Dendritic cell treated with granulocyte-macrophage colony-stimulating factor and Interleukin-4, amounts not matched to agents 40 ng/mL and 50 ng/mL, for 4 days (primary cell): ENCODE measurements around the gene TPSG1.
A peak's percentile ranks its signal among the peaks of the same experiment; 100 is the strongest.
"Not testable (repeated sequence)": the region's sequence is repeated elsewhere in the genome, so short reads cannot be mapped to it uniquely, and the experiment has no call there.

Source experiments
- H3K27ac Mint-ChIP-seq: one replicate; pipeline ENCODE4 v1.8.0; 2022; ENCODE audit warnings: mild to moderate bottlenecking, mixed read lengths
- H3K27me3 Mint-ChIP-seq: one replicate; pipeline ENCODE4 v1.8.0; 2022; ENCODE audit warnings: mild to moderate bottlenecking, mixed read lengths
- H3K36me3 Mint-ChIP-seq: one replicate; pipeline ENCODE4 v1.8.0; 2022; ENCODE audit warnings: low read depth, mixed read lengths
- H3K4me1 Mint-ChIP-seq: one replicate; pipeline ENCODE4 v1.8.0; 2022; ENCODE audit warnings: low read depth, mixed read lengths
- H3K4me3 Mint-ChIP-seq: one replicate; pipeline ENCODE4 v1.8.0; 2022; ENCODE audit warnings: mild to moderate bottlenecking, moderate library complexity, mixed read lengths
- H3K9me3 Mint-ChIP-seq: one replicate; pipeline ENCODE4 v1.8.0; 2022; ENCODE audit warnings: mixed read lengths
- intact Hi-C: fragments of 100-400 bp; cut with micrococcal nuclease; formaldehyde crosslinking; loops from one replicate; pipeline ENCODE4 v1.15.0; 2022

Gene TPSG1

DNA sequence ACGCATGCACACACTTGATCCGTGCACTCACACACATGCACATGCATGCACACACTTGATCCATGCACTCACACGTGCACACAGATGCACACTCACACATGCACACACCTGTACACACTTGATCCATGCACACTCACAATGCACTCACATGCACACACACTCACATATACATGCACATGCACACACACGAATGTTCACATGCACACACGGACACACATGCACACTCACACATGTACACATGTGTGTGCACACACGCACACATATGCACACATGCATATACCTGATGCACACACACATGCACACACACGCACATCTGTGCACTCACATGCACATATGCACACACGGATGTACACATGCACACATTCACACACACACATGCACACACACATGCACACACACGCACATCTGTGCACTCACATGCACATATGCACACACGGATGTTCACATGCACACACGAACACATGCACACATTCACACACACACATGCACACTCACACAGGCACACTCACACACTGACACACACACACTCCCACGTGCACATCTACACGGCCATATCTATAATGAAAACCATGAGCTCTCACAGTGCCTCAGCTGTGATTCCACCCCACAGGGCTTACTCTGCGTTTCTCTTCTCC lies 23.0 kb upstream of the TPSG1 start:
- intact Hi-C loops, H3K27ac Mint-ChIP-seq, H3K36me3 Mint-ChIP-seq, H3K27me3 Mint-ChIP-seq, H3K4me3 Mint-ChIP-seq, H3K9me3 Mint-ChIP-seq: not testable (repeated sequence)
- H3K4me1 Mint-ChIP-seq: peaks cover 25% of the 10 kb centered on the region

DNA sequence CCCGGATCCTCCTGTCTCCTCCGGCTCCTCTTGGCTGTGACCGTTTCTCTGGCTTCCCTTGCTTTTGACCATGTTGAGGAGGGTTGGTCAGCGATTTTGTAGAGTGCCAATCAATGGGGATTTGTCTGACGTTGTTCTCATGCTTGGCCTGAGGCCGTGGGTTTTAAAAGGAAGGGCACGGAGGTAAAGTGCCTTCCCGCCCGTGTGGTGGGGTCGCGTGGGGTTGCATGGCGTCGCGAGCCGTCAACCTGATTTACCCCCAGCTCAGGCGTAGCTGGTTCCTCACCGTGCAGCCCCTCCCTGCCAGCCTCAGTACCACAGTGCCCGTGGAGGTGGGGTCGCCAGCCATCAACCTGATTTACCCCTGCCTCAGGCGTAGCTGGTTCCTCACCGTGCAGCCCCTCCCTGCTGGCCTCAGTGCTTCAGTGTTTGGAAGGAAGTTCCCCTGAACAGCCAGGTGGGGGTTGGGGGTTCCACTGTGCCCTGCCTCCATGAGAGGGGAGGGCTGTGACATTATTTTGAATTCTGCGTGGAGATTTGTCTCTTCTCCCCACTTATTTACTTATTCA lies 20.5 kb upstream of the TPSG1 start:
- Mint-ChIP-seq H3K4me3 (peak overlapping the region; percentile 21), H3K36me3 (no peaks in the 10 kb centered on the region), H3K27me3 (peaks cover 8% of the 10 kb centered on the region), H3K4me1 (peaks cover 25% of the 10 kb centered on the region), H3K9me3 (no peaks in the 10 kb centered on the region), H3K27ac (peak overlapping the region; percentile 14)
- intact Hi-C loops: no loop called here

DNA sequence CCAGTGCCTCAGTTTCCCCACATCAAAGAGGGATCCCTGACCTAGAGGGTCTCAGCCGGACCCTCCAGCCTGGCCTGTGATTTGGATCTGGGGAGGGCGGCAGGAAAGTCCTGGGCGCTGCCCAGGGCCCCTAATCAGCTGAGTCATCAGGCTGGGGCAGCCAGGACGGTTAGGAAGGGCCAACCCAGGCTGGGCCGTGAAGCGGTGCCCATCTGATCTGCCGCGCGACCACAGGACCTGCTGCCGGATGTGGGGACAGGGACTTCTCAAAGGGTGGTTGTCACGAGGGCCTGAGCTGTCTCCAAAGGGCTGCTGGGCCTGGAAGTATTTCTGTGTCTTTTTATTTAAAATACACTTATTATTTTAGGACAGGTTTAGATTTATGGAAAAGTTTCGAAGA lies 19.8 kb upstream of the TPSG1 start:
- peaks cover 8% of the 10 kb centered on the region for H3K27me3 Mint-ChIP-seq
- H3K9me3 Mint-ChIP-seq: no peaks in the 10 kb centered on the region
- no peaks in the 10 kb centered on the region for H3K36me3 Mint-ChIP-seq
- peaks cover 25% of the 10 kb centered on the region for H3K4me1 Mint-ChIP-seq
- intact Hi-C loops: no loop called here
- peak overlapping the region; percentile 14 for H3K27ac Mint-ChIP-seq
- no peak overlapping the region for H3K4me3 Mint-ChIP-seq

DNA sequence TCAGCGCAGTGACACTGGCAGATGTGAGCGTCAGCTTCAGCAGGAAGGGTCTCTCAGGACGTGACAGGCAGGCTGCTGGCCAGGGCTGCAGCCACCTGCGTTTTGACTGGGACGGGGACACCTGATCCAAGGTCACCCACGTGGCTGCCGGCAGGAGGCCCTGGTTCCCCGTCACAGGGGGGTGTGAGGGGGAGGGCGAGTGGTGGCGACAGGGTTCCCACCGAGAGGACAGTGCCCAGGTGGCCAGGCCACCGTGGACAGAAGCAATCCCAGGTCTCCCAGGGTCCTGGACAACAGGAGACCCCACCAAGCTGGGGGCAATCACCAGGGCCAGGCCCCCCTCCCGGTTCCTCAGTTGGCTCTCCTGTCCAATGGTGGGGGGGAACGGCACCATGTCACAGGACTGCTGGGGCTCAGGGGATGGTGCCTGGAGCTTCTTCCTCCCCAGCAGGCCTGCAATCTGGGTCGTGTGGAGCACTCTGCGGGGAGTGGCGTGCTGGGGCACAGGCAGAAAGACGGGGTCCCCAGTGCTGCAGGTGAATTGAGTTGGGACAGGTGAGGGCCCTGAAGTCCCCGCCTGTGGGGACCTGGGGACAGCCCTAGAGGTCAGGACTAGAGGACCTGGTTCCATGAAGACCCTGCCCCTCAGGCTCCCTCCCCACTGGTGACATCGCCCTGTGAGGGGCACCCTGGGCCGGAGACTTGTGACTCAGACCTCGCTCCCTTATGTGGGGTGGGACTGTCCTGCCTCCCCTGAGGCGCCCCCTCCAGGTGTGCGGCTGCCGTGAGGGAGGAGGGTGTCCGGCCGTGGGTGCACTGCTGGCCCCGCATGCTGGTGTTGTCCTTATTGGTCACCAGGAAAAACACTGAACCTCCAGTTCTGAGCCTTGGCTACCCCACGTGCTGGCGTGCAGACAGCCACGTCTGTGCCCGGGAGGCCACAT lies 19.1 kb upstream of the TPSG1 start:
- Mint-ChIP-seq H3K4me1 (peaks cover 25% of the 10 kb centered on the region), H3K27ac (peak overlapping the region; percentile 14)
- H3K27me3 Mint-ChIP-seq, H3K36me3 Mint-ChIP-seq, intact Hi-C loops, H3K4me3 Mint-ChIP-seq, H3K9me3 Mint-ChIP-seq: not testable (repeated sequence)

DNA sequence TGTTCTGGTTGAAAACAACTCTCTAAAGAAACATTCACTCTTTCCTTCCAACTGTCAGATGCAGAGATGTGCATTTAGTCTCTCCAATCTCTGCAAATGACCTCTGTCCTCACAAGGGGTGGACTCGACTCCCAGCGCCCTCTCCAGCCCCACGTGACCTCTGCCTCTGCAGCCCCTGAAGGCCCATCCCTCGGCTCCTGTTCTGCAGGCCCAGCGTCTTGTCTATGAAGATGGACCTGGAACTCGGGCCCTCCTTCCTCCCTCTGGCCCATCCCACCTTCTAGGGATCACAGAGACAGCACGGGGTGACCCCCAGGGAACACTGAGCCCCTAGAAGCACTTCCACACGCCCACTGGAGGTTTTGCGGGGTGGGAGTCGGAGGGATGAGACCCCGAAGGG lies 18.3 kb upstream of the TPSG1 start:
- Mint-ChIP-seq H3K27me3 (peaks cover 10% of the 10 kb centered on the region), H3K4me1 (peaks cover 25% of the 10 kb centered on the region)
- intact Hi-C loops, H3K36me3 Mint-ChIP-seq, H3K4me3 Mint-ChIP-seq, H3K27ac Mint-ChIP-seq, H3K9me3 Mint-ChIP-seq: not testable (repeated sequence)

DNA sequence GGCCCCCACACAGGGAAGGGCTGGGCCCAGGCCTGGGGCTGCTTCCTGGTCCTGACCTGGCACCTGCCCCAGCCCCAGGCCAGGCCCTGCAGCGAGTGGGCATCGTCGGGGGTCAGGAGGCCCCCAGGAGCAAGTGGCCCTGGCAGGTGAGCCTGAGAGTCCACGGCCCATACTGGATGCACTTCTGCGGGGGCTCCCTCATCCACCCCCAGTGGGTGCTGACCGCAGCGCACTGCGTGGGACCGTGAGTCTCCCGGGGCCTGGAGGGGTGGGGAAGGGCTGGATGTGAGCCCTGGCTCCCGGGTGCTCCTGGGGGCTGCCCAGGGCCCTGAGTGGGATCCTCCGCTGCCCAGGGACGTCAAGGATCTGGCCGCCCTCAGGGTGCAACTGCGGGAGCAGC lies 16.0 kb upstream of the TPSG1 start:
- H3K9me3 Mint-ChIP-seq, intact Hi-C loops, H3K27ac Mint-ChIP-seq, H3K36me3 Mint-ChIP-seq, H3K4me3 Mint-ChIP-seq: not testable (repeated sequence)
- Mint-ChIP-seq H3K27me3 (peaks cover 11% of the 10 kb centered on the region), H3K4me1 (peaks cover 14% of the 10 kb centered on the region)

DNA sequence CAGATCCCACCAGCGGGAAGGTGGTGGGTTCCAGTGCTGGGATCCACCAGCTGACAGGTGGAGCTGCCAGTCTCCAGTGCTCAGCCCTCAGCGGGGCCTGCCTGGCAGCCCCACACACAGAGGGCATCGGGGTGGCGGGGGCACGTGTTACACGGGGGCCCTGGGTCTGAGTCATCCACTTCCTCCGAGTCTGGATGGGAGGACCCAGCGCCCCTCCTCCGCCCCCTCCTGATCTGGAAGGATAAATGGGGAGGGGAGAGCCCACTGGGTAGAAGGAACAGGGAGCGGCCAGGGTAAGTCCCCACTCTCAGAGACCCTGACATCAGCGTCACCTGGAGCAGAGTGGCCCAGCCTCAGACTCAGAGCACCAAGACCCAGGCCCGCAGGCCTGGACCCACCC lies 15.4 kb upstream of the TPSG1 start, which contains the start of gene TPSAB1:
Gene TPSAB1, plus strand, starts transcription at position 270 of the 400 bp plus-strand sequence. CDS start 234 bp downstream, outside the sequence.
- H3K27me3 Mint-ChIP-seq, H3K9me3 Mint-ChIP-seq, H3K4me3 Mint-ChIP-seq, H3K4me1 Mint-ChIP-seq, H3K36me3 Mint-ChIP-seq, intact Hi-C loops, H3K27ac Mint-ChIP-seq: not testable (repeated sequence)

DNA sequence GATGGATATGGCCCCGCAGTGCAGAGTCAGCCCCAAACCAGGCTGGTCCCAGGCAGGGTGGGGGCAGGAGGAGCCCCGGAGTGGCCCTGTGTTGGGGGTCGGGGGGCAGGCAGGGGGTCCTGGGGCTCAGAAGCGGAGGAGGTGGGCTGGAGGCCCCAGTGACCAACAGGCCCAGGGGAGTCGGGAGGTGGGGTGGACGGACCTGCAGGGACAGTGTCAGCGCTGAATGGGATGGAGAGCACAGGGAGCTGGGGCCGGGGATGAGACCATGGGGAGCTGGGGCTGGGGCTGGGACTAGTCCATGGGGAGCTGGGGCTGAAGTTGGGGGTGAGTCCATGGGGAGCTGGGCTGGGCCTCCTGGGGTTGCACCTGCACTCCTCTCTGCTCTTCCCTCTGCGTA lies 14.5 kb upstream of the TPSG1 start:
- H3K27ac Mint-ChIP-seq, H3K4me1 Mint-ChIP-seq, H3K27me3 Mint-ChIP-seq, H3K9me3 Mint-ChIP-seq, H3K4me3 Mint-ChIP-seq, intact Hi-C loops, H3K36me3 Mint-ChIP-seq: not testable (repeated sequence)

DNA sequence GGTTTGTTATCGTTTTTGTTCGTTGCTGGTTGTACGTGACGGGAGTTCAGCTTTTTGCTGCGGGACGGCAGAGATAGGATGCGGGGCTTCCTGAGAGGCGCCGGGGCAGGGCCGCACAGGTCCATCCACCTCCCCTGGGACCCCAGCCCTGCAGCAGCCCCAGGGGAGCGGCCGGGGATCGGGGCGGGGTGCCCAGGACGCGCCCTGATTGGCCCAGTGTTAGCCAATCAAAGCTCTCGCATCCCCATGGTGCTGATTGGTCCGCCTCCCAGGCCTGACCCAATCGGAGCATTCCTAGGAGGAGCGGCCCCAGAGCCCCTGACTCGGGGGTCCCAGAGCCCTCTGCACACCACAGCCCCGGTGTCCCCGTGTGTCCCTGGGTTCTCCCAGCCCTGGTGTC lies 13.8 kb upstream of the TPSG1 start:
- H3K4me3 Mint-ChIP-seq, H3K27me3 Mint-ChIP-seq, intact Hi-C loops, H3K36me3 Mint-ChIP-seq, H3K9me3 Mint-ChIP-seq, H3K27ac Mint-ChIP-seq, H3K4me1 Mint-ChIP-seq: not testable (repeated sequence)

DNA sequence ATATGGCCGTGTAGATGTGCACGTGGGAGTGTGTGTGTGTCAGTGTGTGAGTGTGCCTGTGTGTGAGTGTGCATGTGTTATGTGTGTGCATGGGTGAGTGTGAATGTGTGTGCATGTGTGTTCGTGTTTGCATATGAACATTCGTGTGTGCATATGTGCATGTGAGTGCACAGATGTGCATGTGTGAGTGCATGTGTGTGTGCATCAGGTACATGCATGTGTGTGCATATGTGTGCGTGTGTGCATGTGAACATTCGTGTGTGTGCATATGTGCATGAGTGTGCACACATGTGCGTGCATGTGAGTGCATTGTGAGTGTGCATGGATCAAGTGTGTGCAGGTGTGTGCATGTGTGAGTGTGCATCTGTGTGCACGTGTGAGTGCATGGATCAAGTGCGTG lies 12.9 kb upstream of the TPSG1 start:
- Mint-ChIP-seq H3K27me3 (peaks cover 5% of the 10 kb centered on the region), H3K4me1 (no peaks in the 10 kb centered on the region), H3K4me3 (no peak overlapping the region), H3K27ac (no peak overlapping the region), H3K9me3 (no peaks in the 10 kb centered on the region), H3K36me3 (no peaks in the 10 kb centered on the region)
- intact Hi-C loops: no loop called here

DNA sequence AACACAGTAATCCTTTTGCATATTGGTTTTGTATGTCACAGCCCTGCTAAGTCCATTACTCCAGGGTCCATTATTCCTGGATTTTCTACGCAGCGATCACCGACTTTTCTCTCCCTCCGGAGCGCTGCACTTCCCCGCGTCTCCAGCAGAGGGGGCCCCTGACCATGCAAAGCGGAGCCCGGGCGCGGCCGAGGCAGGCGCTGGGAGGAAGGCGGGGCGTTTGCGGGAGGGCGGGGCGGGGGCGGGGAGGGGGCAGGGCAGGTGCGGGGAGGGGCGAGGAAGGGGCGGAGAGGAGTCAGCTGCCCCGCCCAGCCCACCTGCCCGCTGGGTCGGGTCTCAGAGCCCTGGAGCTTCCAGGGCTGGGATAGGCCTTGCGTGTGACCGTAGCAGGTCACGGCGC lies 11.6 kb upstream of the TPSG1 start:
- H3K36me3 Mint-ChIP-seq, H3K4me1 Mint-ChIP-seq, H3K27ac Mint-ChIP-seq, H3K4me3 Mint-ChIP-seq, H3K27me3 Mint-ChIP-seq, intact Hi-C loops, H3K9me3 Mint-ChIP-seq: not testable (repeated sequence)

DNA sequence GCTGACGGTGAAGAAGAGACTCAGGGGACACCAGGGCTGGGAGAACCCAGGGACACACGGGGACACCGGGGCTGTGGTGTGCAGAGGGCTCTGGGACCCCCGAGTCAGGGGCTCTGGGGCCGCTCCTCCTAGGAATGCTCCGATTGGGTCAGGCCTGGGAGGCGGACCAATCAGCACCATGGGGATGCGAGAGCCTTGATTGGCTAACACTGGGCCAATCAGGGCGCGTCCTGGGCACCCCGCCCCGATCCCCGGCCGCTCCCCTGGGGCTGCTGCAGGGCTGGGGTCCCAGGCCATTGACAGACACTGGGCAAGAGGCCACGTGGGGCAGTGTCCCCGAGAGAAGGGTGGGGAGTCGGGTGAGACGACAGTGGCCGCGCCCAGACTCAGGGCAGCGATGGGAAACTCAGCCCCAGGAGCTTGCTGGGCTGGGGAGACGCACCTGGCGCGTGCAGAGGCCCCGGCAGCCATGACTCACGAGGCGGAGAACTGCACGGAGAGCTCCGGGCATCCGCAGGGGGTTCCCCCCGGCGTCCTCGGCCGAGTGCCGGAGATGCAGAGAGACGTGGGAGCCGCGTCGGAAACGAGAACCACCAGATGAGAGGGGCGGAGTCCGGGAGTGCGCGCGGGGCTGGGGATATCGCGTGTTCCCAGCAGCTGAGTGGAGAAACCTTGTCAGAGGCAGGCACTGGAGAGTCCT lies 7.1 kb upstream of the TPSG1 start:
- H3K27me3 Mint-ChIP-seq, H3K36me3 Mint-ChIP-seq, H3K9me3 Mint-ChIP-seq, H3K4me1 Mint-ChIP-seq, intact Hi-C loops, H3K27ac Mint-ChIP-seq, H3K4me3 Mint-ChIP-seq: not testable (repeated sequence)

DNA sequence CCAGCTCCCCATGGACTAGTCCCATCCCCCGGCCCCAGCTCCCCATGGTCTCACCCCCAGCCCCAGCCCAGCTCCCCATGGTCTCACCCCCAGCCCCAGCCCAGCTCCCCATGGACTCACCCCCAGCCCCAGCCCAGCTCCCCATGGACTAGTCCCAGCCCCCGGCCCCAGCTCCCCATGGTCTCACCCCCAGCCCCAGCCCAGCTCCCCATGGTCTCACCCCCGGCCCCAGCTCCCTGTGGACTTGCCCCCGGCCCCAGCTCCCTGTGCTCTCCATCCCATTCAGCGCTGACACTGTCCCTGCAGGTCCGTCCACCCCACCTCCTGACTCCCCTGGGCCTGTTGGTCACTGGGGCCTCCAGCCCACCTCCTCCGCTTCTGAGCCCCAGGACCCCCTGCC lies 6.2 kb upstream of the TPSG1 start:
- H3K27me3 Mint-ChIP-seq, H3K4me1 Mint-ChIP-seq, H3K4me3 Mint-ChIP-seq, H3K9me3 Mint-ChIP-seq, intact Hi-C loops, H3K27ac Mint-ChIP-seq, H3K36me3 Mint-ChIP-seq: not testable (repeated sequence)
